NOMO-1 treated with dmso at 0.1 percent for 144 hours (cell line): Measurements from ENCODE around the gene CACNA1C.

ENCODE experiments used
- DNase-seq: peaks from one replicate; lab custom pipeline; 2025; ENCODE audit not compliant: unreplicated experiment; lab: John Stamatoyannopoulos, UW

Gene CACNA1C

GRCh38 chr12:2052826-2053678 lies at the start of gene CACNA1C:
TSS of gene CACNA1C (plus strand) at chr12:2052987. CDS start at chr12:2053563, 576 bp downstream.
- peak; percentile 20 for DNase-seq

- no peak for DNase-seq
Observed at GRCh38 chr12:2003676-2004112, 49.1 kb upstream of the CACNA1C start.

- peak; percentile 100 for DNase-seq
Observed at GRCh38 chr12:2004113-2004929, 48.5 kb upstream of the CACNA1C start, which contains the start of gene DCP1B. TSS of gene DCP1B (minus strand) at chr12:2004457. CDS start at chr12:2004431, 26 bp downstream.

- no peak for DNase-seq
Observed at GRCh38 chr12:2008677-2009076, 44.1 kb upstream of the CACNA1C start.

- no peak for DNase-seq
Observed at GRCh38 chr12:2009623-2010022, 43.2 kb upstream of the CACNA1C start.

- DNase-seq: no peak
Observed at GRCh38 chr12:2011643-2012607, 40.9 kb upstream of the CACNA1C start.

GRCh38 chr12:2013086-2013485 lies 39.7 kb upstream of the CACNA1C start:
- DNase-seq: no peak

GRCh38 chr12:2013527-2014223 lies 39.1 kb upstream of the CACNA1C start:
- no peak for DNase-seq

GRCh38 chr12:2014231-2014630 lies 38.6 kb upstream of the CACNA1C start:
- DNase-seq: no peak

- no peak for DNase-seq
Observed at GRCh38 chr12:2016862-2017545, 35.8 kb upstream of the CACNA1C start.

- no peak for DNase-seq
Observed at GRCh38 chr12:2017546-2018337, 35.0 kb upstream of the CACNA1C start.

- no peak for DNase-seq
Observed at GRCh38 chr12:2018391-2018790, 34.4 kb upstream of the CACNA1C start.

- no peak for DNase-seq
Observed at GRCh38 chr12:2019126-2019525, 33.7 kb upstream of the CACNA1C start.

GRCh38 chr12:2020511-2020910 lies 32.3 kb upstream of the CACNA1C start:
- DNase-seq: no peak

- DNase-seq: no peak
Observed at GRCh38 chr12:2023365-2023764, 29.4 kb upstream of the CACNA1C start.

- DNase-seq: no peak
Observed at GRCh38 chr12:2027351-2027750, 25.4 kb upstream of the CACNA1C start.

- DNase-seq: no peak
Observed at GRCh38 chr12:2029851-2030250, 22.9 kb upstream of the CACNA1C start.

GRCh38 chr12:2032506-2032905 lies 20.3 kb upstream of the CACNA1C start:
- DNase-seq: no peak
